Measurements from ENCODE around the gene PEX5L. TPM values are rescaled to one million over a fixed set of nuclear protein-coding genes. Genes with fewer than 3 reads are reported as not detected.

PEX5L gene
- total RNA-seq, 1 experiment from 2014 or later, result 0.45 TPM

- no peaks in the 10 kb centered on the region for H3K27me3 ChIP-seq (ENCODE audit: control insufficient read depth, insufficient read depth, low read length)
- DNase-seq, result no peak
- no peak overlapping the region for H3K4me3 ChIP-seq (ENCODE audit: insufficient read depth, low read depth, low read length)
- H3K36me3 ChIP-seq (replicated peaks; ENCODE audit: control insufficient read depth, insufficient read depth, low read length), result no peaks in the 10 kb centered on the region
These were observed 160.3 kb downstream of the PEX5L start for GRCh38 chr3:179876440-179876839.

GRCh38 chr3:179872842-179873241 is 163.9 kb downstream of the PEX5L start:
- Histone ChIP-seq H3K36me3 (replicated peaks; ENCODE audit: control insufficient read depth, insufficient read depth, low read length) (no peaks in the 10 kb centered on the region), H3K27me3 (ENCODE audit: control insufficient read depth, insufficient read depth, low read length) (no peaks in the 10 kb centered on the region), H3K4me3 (ENCODE audit: insufficient read depth, low read depth, low read length) (no peak overlapping the region)
- peak; percentile 61 for DNase-seq

- Histone ChIP-seq H3K27me3 (ENCODE audit: control insufficient read depth, insufficient read depth, low read length) (no peaks in the 10 kb centered on the region), H3K36me3 (replicated peaks; ENCODE audit: control insufficient read depth, insufficient read depth, low read length) (no peaks in the 10 kb centered on the region), H3K4me3 (ENCODE audit: insufficient read depth, low read depth, low read length) (no peak overlapping the region)
- DNase-seq, result no peak
These were observed 165.0 kb downstream of the PEX5L start for GRCh38 chr3:179871782-179872181.

DNA sequence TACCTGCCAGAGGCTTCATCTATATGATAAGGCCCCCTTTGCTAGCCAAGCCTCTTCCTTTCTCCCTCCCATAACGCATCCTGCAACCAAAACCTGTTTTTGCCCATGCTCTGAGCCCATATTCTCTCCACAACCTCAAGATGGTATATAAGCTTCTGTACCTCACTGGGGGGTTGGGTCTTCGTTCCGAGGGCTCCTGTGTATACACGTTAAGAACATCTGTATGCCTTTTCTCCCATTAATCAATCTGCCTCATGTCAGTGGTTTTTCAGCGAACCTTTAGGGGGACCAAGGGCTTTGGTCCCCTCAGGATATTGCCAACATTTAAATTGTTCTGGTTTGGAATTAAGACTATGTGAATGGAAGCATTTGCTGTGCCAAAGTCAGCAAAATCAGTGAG is 168.0 kb downstream of the PEX5L start:
- no peaks in the 10 kb centered on the region for H3K27me3 ChIP-seq (ENCODE audit: control insufficient read depth, insufficient read depth, low read length)
- no peaks in the 10 kb centered on the region for H3K36me3 ChIP-seq (replicated peaks; ENCODE audit: control insufficient read depth, insufficient read depth, low read length)
- no peak overlapping the region for H3K4me3 ChIP-seq (ENCODE audit: insufficient read depth, low read depth, low read length)
- DNase-seq, result no peak

DNA sequence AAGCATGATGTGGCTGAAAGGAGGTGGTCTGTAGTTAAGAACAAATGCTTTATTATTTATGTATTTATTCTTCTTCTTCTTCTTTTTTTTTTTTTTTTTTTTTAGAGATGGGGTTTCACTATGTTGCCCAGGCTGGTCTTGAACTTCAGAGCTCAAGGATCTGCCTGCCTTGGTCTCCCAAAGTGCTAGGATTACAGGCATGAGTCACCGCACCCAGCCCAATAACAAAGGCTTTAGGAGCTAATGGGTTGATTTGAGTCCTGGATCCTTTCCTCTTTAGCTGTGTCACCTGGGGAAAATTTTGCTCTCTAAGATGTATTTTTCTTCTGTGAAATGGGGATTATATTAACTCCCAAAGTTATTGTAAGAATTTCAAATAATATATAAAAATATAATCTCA is 168.8 kb downstream of the PEX5L start:
- no peak for DNase-seq
- H3K36me3 ChIP-seq (replicated peaks; ENCODE audit: control insufficient read depth, insufficient read depth, low read length), result no peaks in the 10 kb centered on the region

GRCh38 chr3:179865861-179866505 is 170.8 kb downstream of the PEX5L start:
- Histone ChIP-seq H3K27me3 (ENCODE audit: control insufficient read depth, insufficient read depth, low read length) (no peaks in the 10 kb centered on the region), H3K4me3 (ENCODE audit: insufficient read depth, low read depth, low read length) (no peak overlapping the region), H3K36me3 (replicated peaks; ENCODE audit: control insufficient read depth, insufficient read depth, low read length) (no peaks in the 10 kb centered on the region)
- no peak for DNase-seq

More for the DNA sequence above, 168.8 kb downstream of the PEX5L start:
- Histone ChIP-seq H3K27me3 (ENCODE audit: control insufficient read depth, insufficient read depth, low read length) (no peaks in the 10 kb centered on the region), H3K4me3 (ENCODE audit: insufficient read depth, low read depth, low read length) (no peak overlapping the region)

DNA sequence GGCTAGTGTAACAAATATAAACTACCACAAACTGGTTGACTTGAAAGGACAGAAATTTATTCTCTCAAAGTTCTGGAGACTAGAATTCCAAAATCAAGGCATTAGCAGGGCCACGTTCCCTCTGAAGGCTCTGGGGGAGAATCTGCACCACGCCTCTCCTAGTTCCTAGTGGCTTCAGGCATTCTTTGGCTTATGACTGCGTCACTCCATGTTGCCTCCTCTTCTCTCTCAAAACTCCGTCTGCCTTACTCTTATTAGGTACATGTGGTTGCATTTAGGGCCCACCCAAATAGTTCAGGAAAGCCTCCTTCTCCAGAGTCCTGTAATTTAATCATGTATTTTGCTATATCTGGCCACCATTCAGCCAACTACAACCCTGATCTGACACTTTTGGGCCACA is 174.8 kb downstream of the PEX5L start:
- H3K36me3 ChIP-seq (replicated peaks; ENCODE audit: control insufficient read depth, insufficient read depth, low read length), result no peaks in the 10 kb centered on the region
- H3K4me3 ChIP-seq (ENCODE audit: insufficient read depth, low read depth, low read length), result no peak overlapping the region

GRCh38 chr3:179861292-179861691 is 175.4 kb downstream of the PEX5L start:
- no peaks in the 10 kb centered on the region for H3K27me3 ChIP-seq (ENCODE audit: control insufficient read depth, insufficient read depth, low read length)
- DNase-seq, result no peak
- H3K36me3 ChIP-seq (replicated peaks; ENCODE audit: control insufficient read depth, insufficient read depth, low read length), result no peaks in the 10 kb centered on the region
- H3K4me3 ChIP-seq (ENCODE audit: insufficient read depth, low read depth, low read length), result no peak overlapping the region

More for the DNA sequence above, 174.8 kb downstream of the PEX5L start:
- DNase-seq, result no peak
- no peaks in the 10 kb centered on the region for H3K27me3 ChIP-seq (ENCODE audit: control insufficient read depth, insufficient read depth, low read length)

DNA sequence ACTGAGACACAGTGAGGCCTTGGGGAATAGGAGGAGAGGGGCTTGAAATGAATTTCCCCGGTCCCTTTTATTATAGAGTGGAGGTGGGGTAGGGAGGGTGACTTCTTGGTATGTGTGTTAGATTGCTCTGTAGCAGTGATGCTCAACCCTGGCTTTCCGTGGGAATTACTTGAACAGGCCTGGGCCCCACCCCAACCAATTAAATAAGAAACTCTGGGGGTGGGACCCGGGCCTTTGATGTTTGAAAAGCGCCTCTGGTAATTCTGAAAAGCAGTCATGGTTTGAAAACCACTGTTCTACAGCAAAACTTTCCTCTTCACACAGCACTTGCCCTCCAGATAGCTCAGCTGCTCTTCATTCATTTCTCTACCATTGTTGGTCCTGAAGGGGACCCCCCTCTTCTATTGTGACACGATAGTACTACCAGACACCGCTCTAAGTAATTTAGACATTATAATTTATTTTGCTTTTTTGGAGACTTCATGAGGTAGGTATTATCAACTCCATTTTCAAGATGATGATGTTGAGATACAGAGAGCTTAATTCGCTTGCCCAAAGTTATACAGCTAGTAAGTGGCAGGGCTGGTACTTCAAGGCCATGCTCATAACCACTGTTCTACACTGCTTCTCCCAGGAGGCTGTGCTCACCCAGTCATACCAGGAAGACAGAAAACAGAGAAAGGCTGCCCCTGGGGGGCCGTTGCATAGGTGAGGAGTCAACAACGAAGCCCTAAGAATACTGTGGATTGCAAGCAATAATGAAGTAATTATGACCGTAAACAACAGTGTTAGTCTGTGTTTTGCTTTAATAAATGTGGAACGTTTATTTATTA is 176.2 kb downstream of the PEX5L start:
- Histone ChIP-seq H3K36me3 (replicated peaks; ENCODE audit: control insufficient read depth, insufficient read depth, low read length) (no peaks in the 10 kb centered on the region), H3K4me3 (ENCODE audit: insufficient read depth, low read depth, low read length) (no peak overlapping the region), H3K27me3 (ENCODE audit: control insufficient read depth, insufficient read depth, low read length) (no peaks in the 10 kb centered on the region)
- DNase-seq, result no peak

DNA sequence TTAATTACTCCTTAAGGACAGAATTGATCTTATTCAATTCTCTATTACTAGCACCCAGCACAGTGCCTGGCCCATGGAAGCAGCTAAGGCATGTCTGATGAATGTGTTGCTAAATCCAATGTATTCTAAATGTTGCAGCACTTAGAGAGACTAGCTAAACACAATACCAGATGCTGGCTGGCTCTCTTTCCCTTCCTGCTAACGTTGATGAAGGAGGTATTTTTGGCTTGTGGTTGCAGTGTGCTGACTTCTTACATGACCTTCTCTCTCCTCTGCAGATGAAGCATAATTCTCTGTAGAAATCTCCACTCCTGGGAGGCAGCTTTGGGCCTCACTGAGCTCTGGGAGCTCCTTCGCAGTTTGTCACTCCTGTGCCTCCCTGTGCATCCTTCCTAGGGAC is 183.6 kb downstream of the PEX5L start:
- Histone ChIP-seq H3K27me3 (ENCODE audit: control insufficient read depth, insufficient read depth, low read length) (no peaks in the 10 kb centered on the region), H3K4me3 (ENCODE audit: insufficient read depth, low read depth, low read length) (no peak overlapping the region), H3K36me3 (replicated peaks; ENCODE audit: control insufficient read depth, insufficient read depth, low read length) (no peaks in the 10 kb centered on the region)
- no peak for DNase-seq

DNA sequence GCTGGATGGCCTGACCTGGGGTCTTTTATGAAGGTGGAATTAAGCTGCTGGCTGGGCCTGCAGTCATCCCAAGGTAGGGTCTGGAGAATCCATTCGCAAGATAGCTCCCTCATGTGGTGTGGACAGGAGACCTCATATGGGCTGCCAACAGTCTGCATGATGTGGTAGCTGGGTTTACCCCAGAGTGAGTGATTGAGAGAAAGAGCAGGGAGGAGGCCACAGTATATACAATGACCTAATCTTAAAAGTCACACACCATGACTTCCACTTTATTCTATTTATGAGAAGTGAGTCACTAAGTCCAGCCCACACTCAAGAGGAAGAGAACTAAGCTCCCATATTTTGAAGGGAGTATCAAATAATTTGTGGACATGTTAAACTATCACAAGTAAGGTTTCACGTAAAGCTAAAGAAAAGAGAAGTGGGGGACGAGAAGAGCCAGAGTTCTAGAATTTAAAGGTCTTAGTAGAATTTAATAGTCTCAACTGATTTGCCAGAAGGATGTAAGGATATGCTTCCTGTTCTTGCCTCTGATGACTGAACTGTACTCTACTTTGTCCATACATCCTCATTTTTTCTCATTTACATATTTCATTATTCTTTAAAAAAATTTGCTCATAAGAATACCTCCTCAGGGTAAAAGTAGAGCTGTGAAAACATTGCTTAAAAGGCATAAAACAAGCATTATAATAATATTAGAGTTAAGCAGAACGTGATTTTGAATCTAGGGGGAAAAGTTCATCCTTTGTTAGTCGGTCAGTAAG is 184.4 kb downstream of the PEX5L start:
- DNase-seq, result peak; percentile 47
- Histone ChIP-seq H3K27me3 (ENCODE audit: control insufficient read depth, insufficient read depth, low read length) (no peaks in the 10 kb centered on the region), H3K36me3 (replicated peaks; ENCODE audit: control insufficient read depth, insufficient read depth, low read length) (no peaks in the 10 kb centered on the region), H3K4me3 (ENCODE audit: insufficient read depth, low read depth, low read length) (no peak overlapping the region)

GRCh38 chr3:179848711-179849110 is 188.0 kb downstream of the PEX5L start:
- Histone ChIP-seq H3K27me3 (ENCODE audit: control insufficient read depth, insufficient read depth, low read length) (no peaks in the 10 kb centered on the region), H3K36me3 (replicated peaks; ENCODE audit: control insufficient read depth, insufficient read depth, low read length) (no peaks in the 10 kb centered on the region), H3K4me3 (ENCODE audit: insufficient read depth, low read depth, low read length) (no peak overlapping the region)
- no peak for DNase-seq

DNA sequence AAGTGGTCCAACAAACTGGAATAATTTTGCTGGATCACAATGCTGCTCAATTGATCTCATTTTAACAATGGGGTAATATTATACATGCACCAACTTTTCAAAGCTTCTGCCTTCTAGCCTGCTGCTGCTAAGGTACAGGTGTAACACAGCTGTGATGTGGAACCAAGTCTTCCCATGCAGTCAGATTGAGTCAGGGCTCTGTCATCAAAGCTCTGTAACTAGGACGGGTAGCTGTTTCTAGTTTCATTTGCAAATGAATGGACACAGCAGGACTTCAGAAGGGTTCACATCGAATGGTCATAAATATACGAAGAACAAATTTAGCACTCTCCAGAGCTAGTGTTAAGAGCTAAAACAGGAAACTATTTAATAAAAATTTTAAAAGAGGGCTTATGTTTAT is 194.7 kb downstream of the PEX5L start:
- peak; percentile 28 for DNase-seq
- Histone ChIP-seq H3K27me3 (ENCODE audit: control insufficient read depth, insufficient read depth, low read length) (no peaks in the 10 kb centered on the region), H3K4me3 (ENCODE audit: insufficient read depth, low read depth, low read length) (no peak overlapping the region), H3K36me3 (replicated peaks; ENCODE audit: control insufficient read depth, insufficient read depth, low read length) (no peaks in the 10 kb centered on the region)

DNA sequence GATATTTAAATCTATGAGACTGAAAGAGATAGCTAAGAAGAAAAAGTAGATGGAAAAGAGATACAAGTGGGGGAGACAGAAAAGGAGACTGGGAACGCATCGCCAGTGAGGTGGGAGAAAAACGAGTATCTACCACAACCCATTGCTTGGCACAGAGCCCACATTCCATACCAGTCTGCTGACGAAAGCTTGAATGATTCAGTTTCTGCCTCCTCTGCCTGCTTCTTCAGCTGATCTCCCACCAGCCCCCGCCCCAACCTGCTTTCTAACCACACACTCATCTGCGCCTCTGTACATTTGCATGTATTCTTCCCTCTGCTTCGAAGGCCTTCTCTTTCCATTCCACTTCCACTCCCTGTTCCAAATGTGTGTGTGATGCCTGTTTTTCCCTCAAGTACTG is 195.8 kb downstream of the PEX5L start:
- Histone ChIP-seq H3K36me3 (replicated peaks; ENCODE audit: control insufficient read depth, insufficient read depth, low read length) (no peaks in the 10 kb centered on the region), H3K27me3 (ENCODE audit: control insufficient read depth, insufficient read depth, low read length) (no peaks in the 10 kb centered on the region), H3K4me3 (ENCODE audit: insufficient read depth, low read depth, low read length) (no peak overlapping the region)
- DNase-seq, result no peak

- Histone ChIP-seq H3K36me3 (replicated peaks; ENCODE audit: control insufficient read depth, insufficient read depth, low read length) (no peaks in the 10 kb centered on the region), H3K27me3 (ENCODE audit: control insufficient read depth, insufficient read depth, low read length) (no peaks in the 10 kb centered on the region), H3K4me3 (ENCODE audit: insufficient read depth, low read depth, low read length) (no peak overlapping the region)
- no peak for DNase-seq
These were observed 199.4 kb downstream of the PEX5L start for GRCh38 chr3:179837374-179837773.

Data from H7 (cell line).